Measurements from ENCODE around the gene CERS4.
A peak's percentile ranks its signal among the peaks of the same experiment; 100 is the strongest.
"Not testable (repeated sequence)": the region's sequence is repeated elsewhere in the genome, so short reads cannot be mapped to it uniquely, and the experiment has no call there.

Gene CERS4

GRCh38 chr19:8244442-8244841 is 35.3 kb downstream of the CERS4 start:
- no peak for DNase-seq

DNA sequence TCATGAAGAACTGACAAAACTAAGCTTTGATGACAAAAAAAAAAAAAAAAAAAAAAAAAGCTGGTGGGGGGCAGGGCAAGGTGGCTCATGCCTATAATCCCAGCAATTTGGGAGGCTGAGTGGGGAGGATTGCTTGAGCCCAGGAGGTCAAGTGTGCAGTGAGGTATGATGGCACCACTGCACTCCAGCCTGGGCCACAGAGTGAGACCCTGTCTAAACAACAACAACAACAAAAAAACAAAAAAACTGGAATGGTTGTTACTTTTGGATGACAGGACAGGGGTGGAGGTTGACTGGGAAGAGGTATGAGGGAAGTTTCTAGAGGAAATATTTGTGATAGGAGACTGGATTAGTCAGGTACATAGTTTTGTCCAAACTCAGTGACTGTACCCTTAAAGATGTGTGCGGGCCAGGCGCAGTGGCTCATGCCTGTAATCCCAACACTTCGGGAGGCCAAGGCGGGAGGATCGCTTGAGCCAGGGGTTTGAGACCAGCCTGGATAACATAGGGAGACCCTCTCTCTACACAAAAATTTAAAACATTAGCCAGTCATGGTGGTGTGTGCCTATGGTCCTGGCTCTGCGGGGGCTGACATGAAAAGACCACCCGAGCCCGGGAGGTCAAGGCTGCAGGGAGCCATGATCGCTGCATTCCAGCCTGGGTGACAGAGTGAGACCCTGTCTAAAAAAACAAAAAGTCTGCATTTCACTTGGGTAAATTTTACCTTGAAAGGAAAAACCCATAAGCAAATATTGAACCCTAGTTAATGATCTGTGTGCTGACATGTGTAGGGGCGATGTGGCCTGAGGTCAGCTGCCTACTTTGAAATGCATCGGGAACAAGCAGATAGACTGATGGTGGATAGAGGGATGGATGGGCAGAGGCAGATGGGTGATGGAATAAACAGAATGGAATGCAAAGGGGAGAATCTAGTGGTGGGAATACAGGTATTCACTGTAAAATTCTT is 37.0 kb downstream of the CERS4 start:
- no peak for DNase-seq

GRCh38 chr19:8247129-8247890 is 38.1 kb downstream of the CERS4 start:
- not testable (repeated sequence) for DNase-seq

DNA sequence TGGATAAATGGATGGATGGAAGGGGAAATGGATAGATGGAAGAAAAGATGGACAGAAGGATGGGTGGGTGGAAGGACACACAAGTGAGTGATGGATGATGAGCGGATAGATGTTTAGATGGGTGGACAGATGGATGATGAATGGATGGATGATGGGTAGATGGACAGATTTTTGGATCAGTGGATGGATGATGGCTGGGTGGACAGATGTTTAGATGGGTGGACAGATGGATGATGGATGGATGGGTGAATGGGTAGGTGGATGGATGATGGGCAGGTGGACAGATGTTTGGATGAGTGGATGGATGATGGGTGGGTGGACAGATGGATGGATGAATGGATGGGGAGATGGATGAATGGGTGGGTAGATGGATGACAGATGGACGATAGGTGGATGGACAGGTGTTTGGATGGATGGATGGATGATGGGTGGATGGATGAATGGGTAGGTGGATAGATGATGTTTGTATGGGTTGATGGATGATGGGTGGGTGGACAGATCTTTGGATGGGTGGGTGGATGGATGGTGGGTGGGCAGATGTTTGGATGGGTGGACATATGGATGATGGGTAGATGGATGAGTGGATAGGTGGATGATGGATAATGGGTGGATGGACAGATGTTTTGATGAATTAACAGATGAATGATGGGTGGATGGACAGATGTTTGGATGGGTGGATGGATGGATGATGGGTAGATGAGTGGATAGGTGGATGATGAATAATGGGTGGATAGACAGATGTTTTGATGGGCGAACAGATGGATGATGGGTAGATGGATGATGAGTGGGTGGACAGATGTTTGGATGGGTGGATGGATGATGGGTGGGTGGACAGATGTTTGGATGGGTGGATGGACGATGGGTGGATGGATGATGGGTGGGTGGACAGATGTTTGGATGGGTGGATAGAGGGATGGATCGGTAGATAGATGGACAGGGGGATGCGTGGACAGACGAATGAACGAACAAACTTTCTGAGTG is 39.5 kb downstream of the CERS4 start:
- DNase-seq, result no peak

DNA sequence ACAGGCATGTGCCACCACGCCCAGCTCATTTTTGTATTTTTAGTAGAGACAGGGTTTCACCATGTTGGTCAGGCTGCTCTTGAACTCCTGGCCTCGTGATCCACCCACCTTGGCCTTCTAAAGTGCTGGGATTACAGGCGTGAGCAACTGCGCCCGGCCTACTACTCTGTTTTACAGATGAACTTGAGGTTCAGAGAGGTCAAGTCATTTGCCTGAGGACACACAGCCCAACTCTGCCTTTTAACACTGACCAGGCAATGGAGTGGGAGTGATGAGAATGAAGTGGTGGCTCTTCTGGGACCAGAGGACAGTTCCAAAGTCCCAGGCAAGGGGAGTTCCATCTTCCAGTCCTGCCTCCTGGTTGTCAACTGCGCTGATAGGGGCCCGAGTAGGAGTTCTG is 41.4 kb downstream of the CERS4 start:
- DNase-seq, result no peak

DNA sequence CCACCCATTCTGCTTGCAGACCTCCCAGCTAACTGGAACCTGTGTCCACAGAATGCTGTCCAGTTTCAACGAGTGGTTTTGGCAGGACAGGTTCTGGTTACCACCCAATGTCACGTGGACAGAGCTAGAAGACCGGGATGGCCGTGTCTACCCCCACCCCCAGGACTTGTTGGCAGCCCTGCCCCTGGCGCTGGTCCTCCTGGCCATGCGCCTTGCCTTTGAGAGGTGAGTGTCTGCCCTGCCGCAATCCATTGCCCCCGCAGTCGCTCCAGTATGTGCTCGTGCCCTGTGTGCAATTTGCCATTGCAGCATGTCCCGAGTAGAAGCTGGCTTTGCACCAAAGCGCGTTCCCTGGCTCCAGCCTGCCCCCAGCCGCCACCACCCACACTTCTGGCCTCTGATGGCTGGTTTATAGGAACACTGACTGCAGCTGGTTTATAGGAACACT is 41.9 kb downstream of the CERS4 start:
- no peak for DNase-seq

DNA sequence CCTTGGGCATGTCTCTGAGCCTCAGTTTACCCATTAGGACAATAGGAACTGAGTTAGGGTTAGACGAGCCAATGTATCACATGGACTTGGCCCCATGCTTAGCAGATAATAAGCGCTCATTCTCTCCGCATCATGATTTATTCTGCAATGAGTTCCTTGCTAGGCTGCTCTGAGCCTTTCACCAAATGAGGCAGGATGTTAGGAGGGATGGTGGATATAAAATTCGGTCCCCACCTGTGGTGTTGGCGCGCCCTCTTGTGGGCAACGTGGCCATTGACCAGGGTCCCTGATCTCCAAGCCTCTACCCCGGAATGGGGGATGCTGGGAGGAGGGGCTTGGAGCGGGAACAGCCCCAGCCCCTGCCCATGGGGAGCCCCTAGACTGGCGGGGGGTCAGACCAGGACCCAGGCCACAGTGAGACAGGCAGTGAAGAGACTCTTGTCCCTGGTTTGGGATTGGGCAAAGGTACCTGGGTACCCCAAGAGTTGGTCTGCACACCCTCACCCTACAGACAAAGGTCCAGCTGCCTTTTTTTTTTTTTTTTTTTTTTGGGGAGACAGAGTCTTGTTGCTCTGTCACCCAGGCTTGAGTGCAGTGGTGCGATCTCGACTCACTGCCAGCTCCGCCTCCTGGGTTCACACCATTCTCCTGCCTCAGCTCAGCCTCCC is 43.9 kb downstream of the CERS4 start:
- peak; percentile 62 for DNase-seq

DNA sequence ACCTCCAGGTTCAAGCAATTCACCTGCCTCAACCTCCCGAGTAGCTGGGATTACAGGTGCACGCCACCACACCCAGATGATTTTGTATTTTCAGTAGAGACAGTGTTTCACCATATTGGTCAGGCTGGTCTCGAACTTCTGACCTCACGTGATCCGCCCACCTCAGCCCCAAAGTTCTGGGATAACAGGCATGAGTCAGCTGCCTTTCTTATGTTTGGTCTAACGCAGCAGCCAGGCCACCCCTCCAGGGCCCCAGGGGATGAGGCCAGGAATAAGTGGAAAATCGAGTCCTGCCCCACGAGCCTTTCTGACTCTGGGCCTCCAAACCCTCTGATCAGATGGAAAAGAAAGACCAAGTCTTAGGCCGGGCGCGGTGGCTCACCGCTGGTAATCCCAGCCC is 44.5 kb downstream of the CERS4 start:
- DNase-seq, result no peak

DNA sequence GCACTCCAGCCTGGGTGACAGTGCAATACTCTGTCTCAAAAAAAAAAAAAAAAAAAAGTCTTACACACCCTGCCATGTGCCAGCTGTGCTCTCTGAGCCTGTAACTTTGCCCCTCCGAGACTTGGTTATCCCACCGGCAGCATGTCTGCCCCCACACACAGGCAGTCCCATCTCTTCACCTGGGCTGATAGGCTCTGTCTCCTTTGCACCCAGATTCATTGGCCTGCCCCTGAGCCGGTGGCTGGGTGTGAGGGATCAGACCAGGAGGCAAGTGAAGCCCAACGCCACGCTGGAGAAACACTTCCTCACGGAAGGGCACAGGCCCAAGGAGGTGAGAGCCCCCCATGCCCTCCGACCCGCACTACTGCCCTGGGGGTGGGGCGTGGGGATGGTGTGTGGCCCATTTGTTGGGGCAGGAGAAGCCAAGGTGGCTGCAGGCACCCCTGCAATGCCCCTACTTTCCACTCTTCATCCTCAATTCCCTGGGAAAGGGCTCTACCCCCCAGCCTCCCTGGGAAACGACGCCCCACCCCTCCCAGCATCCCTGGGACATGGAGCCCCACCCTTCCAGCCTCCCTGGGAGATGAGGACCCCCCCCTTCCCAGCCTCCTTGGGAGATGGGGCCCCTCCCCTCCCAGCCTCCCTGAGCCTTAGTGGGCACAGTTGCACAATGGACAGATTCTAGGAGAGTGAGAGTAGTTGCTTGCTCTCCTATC is 45.3 kb downstream of the CERS4 start:
- DNase-seq, result no peak

GRCh38 chr19:8255426-8256125 is 46.4 kb downstream of the CERS4 start:
- no peak for DNase-seq

DNA sequence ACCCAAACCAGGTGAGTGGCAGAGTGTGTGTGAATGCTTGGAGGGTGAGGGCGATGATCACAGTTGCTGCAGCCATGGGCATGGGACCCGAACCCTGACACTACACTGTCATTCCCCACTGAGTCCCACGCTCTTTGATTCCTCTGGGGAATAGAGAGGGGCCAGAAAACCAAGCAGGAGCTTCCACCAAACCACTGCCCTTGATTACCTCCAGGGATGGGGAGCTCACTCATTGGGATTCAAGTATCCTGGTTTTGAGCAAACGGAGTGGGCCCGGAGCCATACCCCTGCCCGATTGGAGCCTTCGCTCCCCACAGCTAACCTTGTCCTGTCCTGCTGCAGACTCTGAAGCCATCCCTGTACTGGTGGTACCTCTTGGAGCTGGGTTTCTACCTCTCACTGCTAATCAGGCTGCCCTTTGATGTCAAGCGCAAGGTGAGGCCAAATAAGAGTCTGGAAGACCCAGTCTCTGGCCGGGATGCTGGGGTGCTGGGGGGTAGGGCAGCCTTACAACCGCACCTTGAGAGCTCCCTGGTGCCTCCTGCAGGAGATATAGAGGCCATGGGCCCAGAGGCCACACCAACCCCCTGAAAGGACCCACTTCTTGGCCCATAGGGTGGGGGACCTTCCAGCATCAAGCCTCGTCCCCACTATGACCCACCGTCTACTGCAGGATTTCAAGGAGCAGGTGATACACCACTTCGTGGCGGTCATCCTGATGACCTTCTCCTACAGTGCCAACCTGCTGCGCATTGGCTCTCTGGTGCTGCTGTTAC is 47.3 kb downstream of the CERS4 start:
- DNase-seq, result no peak

DNA sequence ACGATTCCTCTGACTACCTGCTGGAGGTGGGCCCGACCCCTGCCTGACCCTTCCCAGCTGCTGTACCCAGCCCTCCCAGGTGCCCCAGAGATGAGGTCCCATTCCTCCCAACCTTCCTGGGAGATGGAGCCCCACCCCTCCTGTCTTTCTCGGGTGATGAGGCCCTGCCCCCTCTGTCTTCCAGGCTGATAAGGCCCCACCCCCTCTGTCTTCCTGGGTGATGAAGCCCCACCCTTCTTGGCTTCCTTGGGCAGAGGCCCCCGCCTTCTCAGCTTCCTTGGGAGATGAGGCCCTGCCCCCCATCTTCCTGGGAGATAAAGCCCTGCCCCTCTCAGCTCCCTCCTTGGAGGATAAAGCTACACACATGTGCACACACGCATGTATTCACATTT is 47.9 kb downstream of the CERS4 start:
- DNase-seq, result no peak

- no peak for DNase-seq
These were observed 50.2 kb downstream of the CERS4 start for GRCh38 chr19:8259142-8259921.

DNA sequence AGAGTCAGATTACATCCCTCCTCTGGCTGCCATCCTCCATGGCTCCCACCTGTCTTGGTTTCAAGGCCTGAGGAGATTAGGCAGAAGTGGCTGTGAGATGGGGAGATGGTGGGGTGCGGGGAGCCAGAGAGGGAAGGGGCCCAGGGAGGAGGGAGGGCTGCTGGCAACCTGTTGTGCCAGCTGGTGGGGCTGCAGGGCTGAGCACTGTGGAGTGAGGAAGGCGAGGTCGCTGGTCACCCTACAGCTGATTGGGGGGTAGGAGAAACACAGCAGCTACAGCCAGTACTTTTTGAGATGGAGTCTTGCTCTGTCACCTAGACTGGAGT is 50.7 kb downstream of the CERS4 start:
- DNase-seq, result no peak

DNA sequence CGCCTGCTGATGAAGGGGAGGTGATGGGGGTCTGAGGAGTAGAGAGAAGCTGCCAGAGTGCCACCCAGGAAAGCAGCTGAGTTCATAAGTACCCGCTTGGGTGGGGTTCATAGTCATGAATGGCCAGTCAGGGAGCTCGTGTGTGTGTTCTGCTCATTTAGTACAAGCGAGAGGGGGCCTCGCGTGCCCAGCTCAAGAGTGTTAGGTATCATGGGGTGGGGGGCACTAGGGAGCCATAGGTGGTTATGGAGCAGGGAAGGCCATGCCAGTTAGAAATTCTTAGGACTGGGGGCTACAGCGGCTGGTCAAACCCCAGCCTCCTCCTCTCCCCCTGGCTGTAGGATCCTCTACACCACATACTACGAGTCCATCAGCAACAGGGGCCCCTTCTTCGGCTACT is 52.2 kb downstream of the CERS4 start:
- no peak for DNase-seq

- no peak for DNase-seq
These were observed 52.7 kb downstream of the CERS4 start for GRCh38 chr19:8261881-8262280.

DNA sequence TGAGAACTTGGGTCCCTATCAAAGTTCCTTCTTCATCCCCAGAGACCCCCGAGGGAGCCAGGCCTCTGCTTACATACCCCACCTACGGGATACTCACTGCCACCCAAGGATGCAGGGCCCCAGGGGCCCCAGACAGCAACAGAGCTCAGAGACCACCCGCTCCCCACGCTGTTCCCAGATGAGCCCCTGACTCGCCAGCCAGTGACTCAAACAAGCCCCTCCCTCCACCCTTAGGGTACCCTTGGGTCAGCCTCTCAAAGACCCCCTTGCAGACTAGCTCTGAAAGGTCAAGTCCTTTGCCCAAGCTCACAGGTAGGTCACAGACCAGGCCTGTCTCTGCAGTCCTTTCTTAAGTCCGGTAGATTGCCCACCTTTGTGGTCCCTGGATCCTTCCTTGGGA is 53.3 kb downstream of the CERS4 start:
- no peak for DNase-seq

- not testable (repeated sequence) for DNase-seq
These were observed 55.1 kb downstream of the CERS4 start for GRCh38 chr19:8264248-8264647.

- no peak for DNase-seq
These were observed 56.7 kb downstream of the CERS4 start for GRCh38 chr19:8265872-8266271.
